Sigmoid colon (tissue), 7 donors: ENCODE data around the gene EPB41L1. TPM values are rescaled to one million over a fixed set of nuclear protein-coding genes. Genes with fewer than 3 reads are reported as not detected.
A peak's percentile ranks its signal among the peaks of the same experiment; 100 is the strongest.

Experiments
- DNase-seq: peaks from one replicate; pipeline ENCODE4 v3.0.0-alpha.2; 2019
- H3K27ac ChIP-seq, 4 donors: fragments of 200-600 bp; sonication (generic); one replicate each; pipeline ENCODE4 v1.5.1; 2016 to 2019; ENCODE audit warnings: mild to moderate bottlenecking in 1 of 4
- H3K27me3 ChIP-seq, 3 donors: fragments of 200-600 bp; sonication (generic); one replicate each; pipeline ENCODE4 v1.5.1; 2019; ENCODE audit warnings: mild to moderate bottlenecking in 1 of 3
- H3K36me3 ChIP-seq, 4 donors: fragments of 200-600 bp; sonication (generic); one replicate each; pipeline ENCODE4 v1.5.1; 2016 to 2019
- H3K4me1 ChIP-seq, 4 donors: fragments of 200-600 bp; sonication (generic); one replicate each; pipeline ENCODE4 v1.5.1; 2017 to 2019
- H3K4me3 ChIP-seq, 4 donors: fragments of 200-600 bp; sonication (generic); one replicate each; pipeline ENCODE4 v1.5.1; 2017 to 2019; ENCODE audit warnings: mild to moderate bottlenecking in 2 of 4, moderate library complexity in 1 of 4
- H3K9me3 ChIP-seq, 4 donors: fragments of 200-600 bp in 3 of 4; sonication (generic) in 3 of 4; one replicate each; pipeline versions ENCODE4 v1.5.1 to v1.6.1; 2013 to 2019
- CTCF ChIP-seq, 4 experiments: fragments of 450-650 bp in 3 of 4; fragments of 200-600 bp in 1 of 4; IDR thresholded peaks; one replicate each; pipeline ENCODE4 v1.5.1; 2016 to 2019; ENCODE audit warnings: antibody characterized with exemption in 4 of 4, mild to moderate bottlenecking in 3 of 4, moderate library complexity in 2 of 4
- EP300 ChIP-seq, 4 donors: sonication (generic); formaldehyde crosslinking; IDR thresholded peaks; one replicate each; pipeline ENCODE4 v1.6.1; 2017; ENCODE audit warnings: antibody characterized with exemption in 4 of 4
- POLR2A ChIP-seq, 2 donors: fragments of 450-650 bp; IDR thresholded peaks; one replicate each; pipeline ENCODE4 v1.6.1; 2016; ENCODE audit warnings: antibody characterized with exemption in 2 of 2, mild to moderate bottlenecking in 2 of 2, moderate library complexity in 2 of 2
- POLR2AphosphoS5 ChIP-seq, 4 donors: sonication (generic); formaldehyde crosslinking; IDR thresholded peaks; one replicate each; pipeline ENCODE4 v1.6.1; 2017; ENCODE audit warnings: antibody characterized with exemption in 4 of 4
- WGBS, 2 donors: extraction: QIAGEN DNeasy Blood & Tissue Kit; methylation state at CpG; one replicate each; pipeline ENCODE4 v1.1.7; 2013; 5-methylcytosine and 5-hydroxymethylcytosine counted together
- intact Hi-C: fragments of 100-400 bp; cut with DNase I; formaldehyde crosslinking; loops from one replicate; pipeline ENCODE4 v1.15.1; 2023
- polyA plus RNA-seq, 3 donors: library from polyadenylated mRNA; stranded (reverse); fragments of 200-250 nt; gene quantifications; one replicate each; pipeline ENCODE4 v1.2.3, GENCODE V29; 2013
- total RNA-seq, 4 donors: library from RNA; depleted of rRNA; stranded (reverse); fragments of >200 nt; gene quantifications; one replicate each; pipeline ENCODE4 v1.1.0, GENCODE V29; 2016
- donor health status: healthy with polysubstance abuse.
- donor health status: Bipolar disorder and iron deficiency.
- donor health status: healthy.

Gene EPB41L1
- total and polyA plus RNA-seq, 7 donors: 14.1 to 61.8 (median 19.3) TPM

- 76% methylated on average over 5 of the region's 5 CpGs for WGBS, 2 donors
- Histone ChIP-seq H3K27me3 (peaks cover 0 to 16% (median 4%) of the 10 kb centered on the region in 3 donors), H3K4me3 (no peak overlapping the region), H3K27ac (no peak overlapping the region), H3K36me3 (no peaks in the 10 kb centered on the region), H3K4me1 (no peaks in the 10 kb centered on the region), H3K9me3 (no peaks in the 10 kb centered on the region)
- peak; percentile 45 for DNase-seq
- intact Hi-C loops: no loop called here
- TF ChIP-seq POLR2AphosphoS5 (IDR thresholded peaks at IDR 0.05): no peak
- no peak for TF ChIP-seq CTCF (IDR thresholded peaks at IDR 0.05)
Observed at GRCh38 chr20:36279362-36279761, 124.8 kb downstream of the EPB41L1 start.

DNA sequence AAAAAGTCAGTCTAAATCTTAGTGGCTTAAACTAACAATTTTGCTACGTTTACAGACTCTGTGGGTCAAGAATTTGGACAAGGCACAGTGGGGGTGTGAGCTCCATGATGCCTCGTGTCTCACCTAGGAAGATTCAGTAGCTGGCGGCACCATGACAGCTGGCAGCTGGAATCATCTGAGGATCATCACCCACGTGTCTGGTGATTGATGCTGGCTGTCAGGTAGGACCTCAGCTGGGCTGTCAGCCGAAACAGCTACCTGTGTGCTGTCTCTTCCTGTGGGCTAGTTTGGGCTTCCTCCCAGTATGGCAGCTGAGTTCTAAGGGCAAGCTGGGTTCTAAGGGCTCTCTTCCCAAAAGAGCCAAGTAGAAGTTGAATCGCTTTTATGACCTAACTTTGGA is 125.2 kb downstream of the EPB41L1 start:
- DNase-seq: peak; percentile 37
- no peaks in the 10 kb centered on the region for H3K4me1 ChIP-seq
- H3K9me3 ChIP-seq: no peaks in the 10 kb centered on the region
- peaks cover 0 to 13% (median under 1%) of the 10 kb centered on the region in 3 donors for H3K27me3 ChIP-seq
- no peak for TF ChIP-seq EP300 (IDR thresholded peaks at IDR 0.05)
- no peak for TF ChIP-seq POLR2A (IDR thresholded peaks at IDR 0.05)
- TF ChIP-seq CTCF (IDR thresholded peaks at IDR 0.05): no peak
- TF ChIP-seq POLR2AphosphoS5 (IDR thresholded peaks at IDR 0.05): no peak
- intact Hi-C loops: no loop called here
- H3K36me3 ChIP-seq: no peaks in the 10 kb centered on the region
- no peak overlapping the region for H3K27ac ChIP-seq
- no peak overlapping the region for H3K4me3 ChIP-seq
- whole genome bisulfite sequencing, 2 donors: 75 to 76% methylated on average over 6 of the region's 6 CpGs

GRCh38 chr20:36281785-36282380 is 127.3 kb downstream of the EPB41L1 start:
- DNase-seq: peak; percentile 24
- Histone ChIP-seq H3K9me3 (no peaks in the 10 kb centered on the region), H3K36me3 (no peaks in the 10 kb centered on the region), H3K4me3 (no peak overlapping the region), H3K4me1 (no peaks in the 10 kb centered on the region), H3K27me3 (peaks cover 0 to 8% (median 0%) of the 10 kb centered on the region in 3 donors), H3K27ac (no peak overlapping the region)
- 83 to 86% methylated on average over 10 of the region's 10 CpGs for WGBS, 2 donors
- TF ChIP-seq EP300 (IDR thresholded peaks at IDR 0.05) (no peak), POLR2AphosphoS5 (IDR thresholded peaks at IDR 0.05) (no peak), POLR2A (IDR thresholded peaks at IDR 0.05) (no peak), CTCF (IDR thresholded peaks at IDR 0.05) (no peak)
- intact Hi-C loops: no loop called here

Other genes with a start within 250 kb of the EPB41L1 start
- gene SCAND1, start 200.2 kb upstream of the EPB41L1 start, total RNA-seq: 10 to 100 TPM; 61.2 to 83.1 (median 70.8) TPM
- 100 to 1,000 TPM; 130 to 191 (median 184) TPM for gene SCAND1, start 200.2 kb upstream of the EPB41L1 start, polyA plus RNA-seq
- gene CNBD2, start 186.2 kb upstream of the EPB41L1 start, total RNA-seq: 10 to 100 TPM in 1 of 4 donors, 1 to 10 TPM in 3; 1.7 to 14.6 (median 5.2) TPM
- gene CNBD2, start 186.2 kb upstream of the EPB41L1 start, polyA plus RNA-seq: 10 to 100 TPM in 1 of 3 donors, 1 to 10 TPM in 2; 6.2 to 10.8 (median 7.1) TPM
- gene AAR2, start 81.7 kb downstream of the EPB41L1 start, total RNA-seq: 10 to 100 TPM; 26.5 to 39.6 (median 34.8) TPM
- 10 to 100 TPM; 11.4 to 22.7 (median 15.3) TPM for gene AAR2, start 81.7 kb downstream of the EPB41L1 start, polyA plus RNA-seq
- 10 to 100 TPM; 21.0 to 60.7 (median 37.5) TPM for gene DLGAP4, start 151.6 kb downstream of the EPB41L1 start, total RNA-seq
- gene DLGAP4, start 151.6 kb downstream of the EPB41L1 start, polyA plus RNA-seq: 10 to 100 TPM; 21.7 to 36.9 (median 23.4) TPM